CD14-positive monocyte (primary cell): ENCODE results near the gene ACP3. TPM values are rescaled to one million over a fixed set of nuclear protein-coding genes. Genes with fewer than 3 reads are reported as not detected.

Source experiments
- DNase-seq, 3 donors: peaks; one replicate each; pipeline ENCODE4 v3.0.0-alpha.2; 2011 to 2022
- H2AFZ ChIP-seq: 2 replicates; pipeline ENCODE4 v1.6.0; 2012; ENCODE audit warnings: mild to moderate bottlenecking, low read depth, low read length, inconsistent platforms; ENCODE audit not compliant: insufficient read depth, poor library complexity, severe bottlenecking
- H3K27ac ChIP-seq, 2 donors: 1 replicate in 1 of 2; 2 replicates in 1 of 2; pipeline ENCODE4 v1.5.1; 2012 to 2013; ENCODE audit warnings: low read length in 2 of 2, control low read depth in 1 of 2, inconsistent platforms in 1 of 2, low read depth in 1 of 2, mild to moderate bottlenecking in 1 of 2
- H3K27me3 ChIP-seq, 2 donors: one replicate each; pipeline versions ENCODE4 v1.6.0 to v1.6.1; 2011 to 2013; ENCODE audit warnings: low read length in 2 of 2; ENCODE audit not compliant: control insufficient read depth in 2 of 2, insufficient read depth in 2 of 2
- H3K36me3 ChIP-seq, 2 donors: replicated peaks in 1 of 2; 1 replicate in 1 of 2; 2 replicates in 1 of 2; pipeline versions ENCODE4 v1.5.1 to v1.6.1; 2012 to 2013; ENCODE audit warnings: low read length in 2 of 2, control low read depth in 1 of 2, inconsistent platforms in 1 of 2, mild to moderate bottlenecking in 1 of 2; ENCODE audit not compliant: insufficient read depth in 2 of 2, control insufficient read depth in 1 of 2
- H3K4me1 ChIP-seq, 2 donors: 1 replicate in 1 of 2; 2 replicates in 1 of 2; pipeline versions ENCODE4 v1.5.1 to v1.6.1; 2012 to 2013; ENCODE audit warnings: low read length in 2 of 2, control low read depth in 1 of 2, inconsistent platforms in 1 of 2, mild to moderate bottlenecking in 1 of 2, moderate library complexity in 1 of 2; ENCODE audit not compliant: insufficient read depth in 2 of 2, control insufficient read depth in 1 of 2
- H3K4me2 ChIP-seq: replicated peaks from 2 replicates; pipeline ENCODE3; 2012; ENCODE audit warnings: low read length, moderate library complexity, mild to moderate bottlenecking; ENCODE audit not compliant: poor library complexity, severe bottlenecking; ENCODE audit errors: extremely low read depth
- H3K4me3 ChIP-seq, 3 experiments: fragments of 200-600 bp in 1 of 3; sonication (generic) in 1 of 3; replicated peaks in 1 of 3; 1 replicate in 2 of 3; 2 replicates in 1 of 3; pipeline ENCODE4 v1.5.1; 2011 to 2013; ENCODE audit warnings: low read length in 3 of 3, mild to moderate bottlenecking in 3 of 3, control low read depth in 2 of 3, low read depth in 2 of 3, inconsistent platforms in 1 of 3, moderate library complexity in 1 of 3
- H3K79me2 ChIP-seq: 2 replicates; pipeline ENCODE4 v1.6.0; 2012; ENCODE audit warnings: mild to moderate bottlenecking, control low read depth, inconsistent platforms, low read length, moderate library complexity; ENCODE audit not compliant: insufficient read depth
- H3K9ac ChIP-seq: 2 replicates; pipeline ENCODE4 v1.6.0; 2017; ENCODE audit warnings: low read length, mild to moderate bottlenecking; ENCODE audit not compliant: insufficient read depth, poor library complexity, severe bottlenecking
- H3K9me3 ChIP-seq, 2 donors: replicated peaks in 1 of 2; 1 replicate in 1 of 2; 2 replicates in 1 of 2; pipeline versions ENCODE4 v1.5.1 to v1.6.1; 2012 to 2013; ENCODE audit warnings: low read length in 2 of 2, control low read depth in 1 of 2; ENCODE audit not compliant: control insufficient read depth in 1 of 2, insufficient read depth in 1 of 2
- H4K20me1 ChIP-seq: 2 replicates; pipeline ENCODE4 v1.6.0; 2012; ENCODE audit warnings: mild to moderate bottlenecking, low read length, control low read depth, moderate library complexity; ENCODE audit not compliant: insufficient read depth
- H3K27ac Mint-ChIP-seq, 7 donors: one replicate each; pipeline ENCODE4 v1.8.0; 2020; ENCODE audit warnings: mild to moderate bottlenecking in 7 of 7, mixed read lengths in 7 of 7, moderate library complexity in 6 of 7, inconsistent platforms in 2 of 7
- H3K27me3 Mint-ChIP-seq, 3 donors: one replicate each; pipeline ENCODE4 v1.8.0; 2021 to 2022; ENCODE audit warnings: low read depth in 3 of 3, mild to moderate bottlenecking in 3 of 3, mixed read lengths in 3 of 3, moderate library complexity in 3 of 3, inconsistent platforms in 1 of 3
- H3K36me3 Mint-ChIP-seq, 2 donors: one replicate each; pipeline ENCODE4 v1.8.0; 2020; ENCODE audit warnings: mixed read lengths in 2 of 2, inconsistent platforms in 1 of 2, mild to moderate bottlenecking in 1 of 2
- H3K4me1 Mint-ChIP-seq: one replicate; pipeline ENCODE4 v1.8.0; 2020; ENCODE audit warnings: mild to moderate bottlenecking, mixed read lengths
- H3K4me3 Mint-ChIP-seq, 2 donors: one replicate each; pipeline ENCODE4 v1.8.0; 2020; ENCODE audit warnings: mild to moderate bottlenecking in 2 of 2, mixed read lengths in 2 of 2, moderate library complexity in 1 of 2
- H3K9me3 Mint-ChIP-seq, 7 donors: one replicate each; pipeline ENCODE4 v1.8.0; 2020 to 2022; ENCODE audit warnings: mixed read lengths in 7 of 7, mild to moderate bottlenecking in 6 of 7, moderate library complexity in 6 of 7, inconsistent platforms in 2 of 7
- CTCF ChIP-seq: fragments of 200-600 bp; IDR thresholded peaks from one replicate; pipeline ENCODE4 v1.8.0; 2022; ENCODE audit warnings: antibody characterized with exemption, mild to moderate bottlenecking
- WGBS: methylation state at CpG from one replicate; pipeline ENCODE4 v1.1.5; 2013; ENCODE audit warnings: missing lambda C conversion rate; ENCODE audit not compliant: insufficient coverage; 5-methylcytosine and 5-hydroxymethylcytosine counted together
- intact Hi-C, 2 donors: fragments of 100-400 bp; cut with micrococcal nuclease; formaldehyde crosslinking; loops; one replicate each; pipeline versions ENCODE4 v1.15.0 to v1.15.1; 2023
- polyA plus RNA-seq, 3 donors: library from polyadenylated mRNA; depleted of rRNA in 1 of 3; unstranded in 2 of 3; stranded (reverse) in 1 of 3; fragments of 300-500 nt in 2 of 3; fragments of >200 nt in 1 of 3; fragmentation: Illumina TruSeq in 2 of 3; gene quantifications; 1 replicate in 2 of 3; 2 replicates in 1 of 3; pipeline ENCODE4 v1.2.3, GENCODE V29; 2012 to 2021

ACP3 gene
- polyA plus RNA-seq, 3 donors: 33.9 to 55.6 (median 44.0) TPM

- Histone ChIP-seq H4K20me1 (peaks cover 23% of the 10 kb centered on the region), H3K4me2 (no peak overlapping the region), H3K9me3 (no peaks in the 10 kb centered on the region), H3K4me3 (no peak overlapping the region), H3K27ac (no peak overlapping the region), H3K79me2 (no peaks in the 10 kb centered on the region), H2AFZ (no peak overlapping the region), H3K27me3 (no peaks in the 10 kb centered on the region), H3K9ac (no peak overlapping the region), H3K4me1 (no peaks in the 10 kb centered on the region), H3K36me3 (peaks cover 95 to 98% of the 10 kb centered on the region in 2 donors)
- no CpG with 5 or more reads among the region's 1 CpG for WGBS
- DNase-seq: no peak
- no peak overlapping the region for H3K4me3 Mint-ChIP-seq
- H3K36me3 Mint-ChIP-seq: peaks cover 86 to 96% of the 10 kb centered on the region in 2 donors
- H3K4me1 Mint-ChIP-seq: no peaks in the 10 kb centered on the region
- H3K27ac Mint-ChIP-seq: no peak overlapping the region
- H3K9me3 Mint-ChIP-seq: no peaks in the 10 kb centered on the region
- intact Hi-C loops: loop anchor here in 1 of 2 donors (10.0 kb wide), 1 partner anchor 104 kb away; no protein-coding TSS in a partner anchor
- H3K27me3 Mint-ChIP-seq: no peaks in the 10 kb centered on the region
- no peak for TF ChIP-seq CTCF
Observed at GRCh38 chr3:132360717-132361116, 43.5 kb downstream of the ACP3 start.

GRCh38 chr3:132362329-132362728 lies 45.1 kb downstream of the ACP3 start:
- H3K9ac ChIP-seq: no peak overlapping the region
- no peaks in the 10 kb centered on the region for H3K27me3 ChIP-seq
- intact Hi-C loops: loop anchor here in 1 of 2 donors (10.0 kb wide), 1 partner anchor 102 kb away; no protein-coding TSS in a partner anchor
- H3K4me1 ChIP-seq: no peaks in the 10 kb centered on the region
- no peaks in the 10 kb centered on the region for H3K27me3 Mint-ChIP-seq
- H4K20me1 ChIP-seq: peaks cover 23% of the 10 kb centered on the region
- WGBS: 100% methylated on average over 2 of the region's 2 CpGs
- no peak overlapping the region for H3K4me2 ChIP-seq
- H2AFZ ChIP-seq: no peak overlapping the region
- no peak overlapping the region for H3K27ac ChIP-seq
- H3K27ac Mint-ChIP-seq: no peak overlapping the region
- no peak overlapping the region for H3K4me3 ChIP-seq
- no peak for TF ChIP-seq CTCF
- peaks cover 90 to 98% of the 10 kb centered on the region in 2 donors for H3K36me3 ChIP-seq
- H3K36me3 Mint-ChIP-seq: peaks cover 82 to 96% of the 10 kb centered on the region in 2 donors
- no peaks in the 10 kb centered on the region for H3K79me2 ChIP-seq
- H3K9me3 Mint-ChIP-seq: no peaks in the 10 kb centered on the region
- H3K4me1 Mint-ChIP-seq: no peaks in the 10 kb centered on the region
- no peak overlapping the region for H3K4me3 Mint-ChIP-seq
- H3K9me3 ChIP-seq: no peaks in the 10 kb centered on the region
- DNase-seq: no peak
